Lower leg skin (tissue), 3 donors: ENCODE data around the gene DIS3L2.

Source experiments
- POLR2A ChIP-seq, 2 donors: fragments of 450-650 bp; IDR thresholded peaks; one replicate each; pipeline ENCODE4 v1.6.1; 2016 to 2017; ENCODE audit warnings: antibody characterized with exemption in 2 of 2, mild to moderate bottlenecking in 1 of 2, moderate library complexity in 1 of 2
- TF ChIP-seq, protein P1 (sequence below), 3 donors: fragments of 450-650 bp; IDR thresholded peaks; one replicate each; pipeline ENCODE4 v1.5.1; 2016; ENCODE audit warnings: antibody characterized with exemption in 3 of 3, mild to moderate bottlenecking in 3 of 3, moderate library complexity in 2 of 3

- no peak for TF ChIP-seq POLR2A (IDR thresholded peaks at IDR 0.05)
- TF ChIP-seq, protein P1, sequence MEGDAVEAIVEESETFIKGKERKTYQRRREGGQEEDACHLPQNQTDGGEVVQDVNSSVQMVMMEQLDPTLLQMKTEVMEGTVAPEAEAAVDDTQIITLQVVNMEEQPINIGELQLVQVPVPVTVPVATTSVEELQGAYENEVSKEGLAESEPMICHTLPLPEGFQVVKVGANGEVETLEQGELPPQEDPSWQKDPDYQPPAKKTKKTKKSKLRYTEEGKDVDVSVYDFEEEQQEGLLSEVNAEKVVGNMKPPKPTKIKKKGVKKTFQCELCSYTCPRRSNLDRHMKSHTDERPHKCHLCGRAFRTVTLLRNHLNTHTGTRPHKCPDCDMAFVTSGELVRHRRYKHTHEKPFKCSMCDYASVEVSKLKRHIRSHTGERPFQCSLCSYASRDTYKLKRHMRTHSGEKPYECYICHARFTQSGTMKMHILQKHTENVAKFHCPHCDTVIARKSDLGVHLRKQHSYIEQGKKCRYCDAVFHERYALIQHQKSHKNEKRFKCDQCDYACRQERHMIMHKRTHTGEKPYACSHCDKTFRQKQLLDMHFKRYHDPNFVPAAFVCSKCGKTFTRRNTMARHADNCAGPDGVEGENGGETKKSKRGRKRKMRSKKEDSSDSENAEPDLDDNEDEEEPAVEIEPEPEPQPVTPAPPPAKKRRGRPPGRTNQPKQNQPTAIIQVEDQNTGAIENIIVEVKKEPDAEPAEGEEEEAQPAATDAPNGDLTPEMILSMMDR (IDR thresholded peaks at IDR 0.05), result no peak
Observed at GRCh38 chr2:232280341-232280740, 318.8 kb downstream of the DIS3L2 start.
